Measurements from ENCODE around the gene RUVBL1. TPM values are rescaled to one million over a fixed set of nuclear protein-coding genes. Genes with fewer than 3 reads are reported as not detected.

The RUVBL1 gene
- total and polyA plus RNA-seq, 4 donors, result 13.3 to 23.1 (median 13.9) TPM

DNA sequence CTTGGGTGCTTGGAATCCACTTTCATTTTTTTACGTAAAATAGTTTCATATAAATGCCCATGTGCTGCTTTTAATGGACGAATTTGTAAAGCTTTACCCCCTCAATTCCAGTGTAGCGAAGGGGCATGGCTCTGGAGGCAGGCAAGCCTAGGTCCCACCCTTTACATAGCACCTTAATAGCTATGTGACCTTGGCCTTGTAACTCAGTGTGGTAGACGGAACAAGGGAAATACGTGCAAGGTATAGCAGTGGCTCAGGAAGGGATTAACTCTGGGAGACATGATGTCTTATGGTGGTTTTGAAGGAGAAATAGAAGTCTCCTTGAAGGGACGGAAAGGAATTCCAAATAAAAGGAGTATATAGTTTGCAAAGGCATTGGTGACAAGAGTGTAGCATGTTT, 70.0 kb downstream of the RUVBL1 start:
- Histone ChIP-seq H3K27ac (ENCODE audit: low read depth in 1 of 2, low read length in 2 of 2) (peak overlapping the region; percentile 89 to 92), H3K4me1 (ENCODE audit: control insufficient read depth in 4 of 4, insufficient read depth in 4 of 4, low read length in 3 of 4) (peaks cover 5 to 40% (median 32%) of the 10 kb centered on the region in 4 donors), H3K36me3 (ENCODE audit: control insufficient read depth in 4 of 4, insufficient read depth in 3 of 4, low read depth in 1 of 4, low read length in 3 of 4) (peaks cover 4 to 33% (median 28%) of the 10 kb centered on the region in 4 donors), H3K4me3 (ENCODE audit: low read depth in 1 of 3, low read length in 3 of 3) (peak overlapping the region; percentile 85 to 99 (median 97)), H3K27me3 (ENCODE audit: control insufficient read depth in 4 of 4, insufficient read depth in 4 of 4, low read length in 3 of 4) (no peaks in the 10 kb centered on the region), H3K9ac (ENCODE audit: low read depth in 1 of 2, low read length in 2 of 2) (peak overlapping the region; percentile 85 to 95), H3K9me3 (ENCODE audit: control insufficient read depth in 4 of 4, low read length in 3 of 4) (no peaks in the 10 kb centered on the region)
- 57% methylated on average over 6 of the region's 6 CpGs for WGBS
- no peak for DNase-seq (ENCODE audit: low spot score)
- no peak for TF ChIP-seq TAF1 (conservative IDR thresholded peaks at IDR 0.05)
- TF ChIP-seq HNF4A (conservative IDR thresholded peaks at IDR 0.05), result no peak
- no peak for TF ChIP-seq RXRA (IDR thresholded peaks at IDR 0.05)
- TF ChIP-seq, protein P1, sequence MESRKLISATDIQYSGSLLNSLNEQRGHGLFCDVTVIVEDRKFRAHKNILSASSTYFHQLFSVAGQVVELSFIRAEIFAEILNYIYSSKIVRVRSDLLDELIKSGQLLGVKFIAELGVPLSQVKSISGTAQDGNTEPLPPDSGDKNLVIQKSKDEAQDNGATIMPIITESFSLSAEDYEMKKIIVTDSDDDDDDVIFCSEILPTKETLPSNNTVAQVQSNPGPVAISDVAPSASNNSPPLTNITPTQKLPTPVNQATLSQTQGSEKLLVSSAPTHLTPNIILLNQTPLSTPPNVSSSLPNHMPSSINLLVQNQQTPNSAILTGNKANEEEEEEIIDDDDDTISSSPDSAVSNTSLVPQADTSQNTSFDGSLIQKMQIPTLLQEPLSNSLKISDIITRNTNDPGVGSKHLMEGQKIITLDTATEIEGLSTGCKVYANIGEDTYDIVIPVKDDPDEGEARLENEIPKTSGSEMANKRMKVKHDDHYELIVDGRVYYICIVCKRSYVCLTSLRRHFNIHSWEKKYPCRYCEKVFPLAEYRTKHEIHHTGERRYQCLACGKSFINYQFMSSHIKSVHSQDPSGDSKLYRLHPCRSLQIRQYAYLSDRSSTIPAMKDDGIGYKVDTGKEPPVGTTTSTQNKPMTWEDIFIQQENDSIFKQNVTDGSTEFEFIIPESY (IDR thresholded peaks at IDR 0.05), result no peak
- TF ChIP-seq YY1 (IDR thresholded peaks at IDR 0.05), result no peak
- TF ChIP-seq FOXA2 (IDR thresholded peaks at IDR 0.05), result no peak
- TF ChIP-seq, protein P2, sequence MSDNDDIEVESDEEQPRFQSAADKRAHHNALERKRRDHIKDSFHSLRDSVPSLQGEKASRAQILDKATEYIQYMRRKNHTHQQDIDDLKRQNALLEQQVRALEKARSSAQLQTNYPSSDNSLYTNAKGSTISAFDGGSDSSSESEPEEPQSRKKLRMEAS (IDR thresholded peaks at IDR 0.05), result no peak
- TF ChIP-seq, protein P3, sequence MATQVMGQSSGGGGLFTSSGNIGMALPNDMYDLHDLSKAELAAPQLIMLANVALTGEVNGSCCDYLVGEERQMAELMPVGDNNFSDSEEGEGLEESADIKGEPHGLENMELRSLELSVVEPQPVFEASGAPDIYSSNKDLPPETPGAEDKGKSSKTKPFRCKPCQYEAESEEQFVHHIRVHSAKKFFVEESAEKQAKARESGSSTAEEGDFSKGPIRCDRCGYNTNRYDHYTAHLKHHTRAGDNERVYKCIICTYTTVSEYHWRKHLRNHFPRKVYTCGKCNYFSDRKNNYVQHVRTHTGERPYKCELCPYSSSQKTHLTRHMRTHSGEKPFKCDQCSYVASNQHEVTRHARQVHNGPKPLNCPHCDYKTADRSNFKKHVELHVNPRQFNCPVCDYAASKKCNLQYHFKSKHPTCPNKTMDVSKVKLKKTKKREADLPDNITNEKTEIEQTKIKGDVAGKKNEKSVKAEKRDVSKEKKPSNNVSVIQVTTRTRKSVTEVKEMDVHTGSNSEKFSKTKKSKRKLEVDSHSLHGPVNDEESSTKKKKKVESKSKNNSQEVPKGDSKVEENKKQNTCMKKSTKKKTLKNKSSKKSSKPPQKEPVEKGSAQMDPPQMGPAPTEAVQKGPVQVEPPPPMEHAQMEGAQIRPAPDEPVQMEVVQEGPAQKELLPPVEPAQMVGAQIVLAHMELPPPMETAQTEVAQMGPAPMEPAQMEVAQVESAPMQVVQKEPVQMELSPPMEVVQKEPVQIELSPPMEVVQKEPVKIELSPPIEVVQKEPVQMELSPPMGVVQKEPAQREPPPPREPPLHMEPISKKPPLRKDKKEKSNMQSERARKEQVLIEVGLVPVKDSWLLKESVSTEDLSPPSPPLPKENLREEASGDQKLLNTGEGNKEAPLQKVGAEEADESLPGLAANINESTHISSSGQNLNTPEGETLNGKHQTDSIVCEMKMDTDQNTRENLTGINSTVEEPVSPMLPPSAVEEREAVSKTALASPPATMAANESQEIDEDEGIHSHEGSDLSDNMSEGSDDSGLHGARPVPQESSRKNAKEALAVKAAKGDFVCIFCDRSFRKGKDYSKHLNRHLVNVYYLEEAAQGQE (IDR thresholded peaks at IDR 0.05), result no peak
- TF ChIP-seq GABPA (IDR thresholded peaks at IDR 0.05 in 1 of 2, conservative IDR thresholded peaks at IDR 0.05 in 1 of 2), result no peak
- no peak for TF ChIP-seq EGR1 (IDR thresholded peaks at IDR 0.05; ENCODE audit: low read depth in 2 of 2)
- no peak for TF ChIP-seq HNF4G (IDR thresholded peaks at IDR 0.05)

DNA sequence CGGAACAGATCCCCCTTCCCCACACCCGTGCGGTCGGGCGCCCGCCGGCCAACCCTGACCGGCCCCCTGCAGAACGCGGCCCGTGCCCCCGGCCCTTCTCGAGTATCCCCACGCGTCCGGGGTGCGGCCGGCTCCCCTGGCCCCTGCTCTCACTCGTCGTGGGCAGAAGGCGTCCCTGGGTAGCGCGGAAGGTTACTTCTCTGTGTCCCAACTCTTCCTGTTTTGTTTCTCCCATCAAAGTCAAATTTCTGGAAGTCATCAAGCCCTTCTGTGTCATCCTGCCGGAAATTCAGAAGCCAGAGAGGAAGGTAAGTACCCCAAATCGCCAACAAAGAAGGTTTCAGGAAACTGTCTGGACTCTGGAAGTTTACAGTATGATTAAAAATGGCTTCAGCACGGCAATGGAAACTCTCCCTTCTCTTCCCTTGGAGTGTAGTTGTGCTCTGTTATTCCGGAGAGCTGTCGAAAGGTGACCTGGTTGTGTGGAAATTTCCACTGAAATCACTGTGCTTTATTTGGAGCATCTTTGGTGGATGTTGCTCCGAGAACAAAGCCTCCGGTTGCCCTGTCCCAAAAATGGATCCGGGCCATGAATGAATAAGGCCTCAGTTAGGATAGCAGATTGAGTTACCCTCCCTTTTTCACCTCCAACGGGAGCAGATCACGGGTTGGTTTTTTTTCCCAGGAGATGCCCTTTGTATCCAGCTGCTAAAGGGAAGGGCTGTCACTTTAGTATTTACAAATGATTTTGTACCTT, 70.8 kb downstream of the RUVBL1 start:
- peak overlapping the region; percentile 89 to 92 for H3K27ac ChIP-seq (ENCODE audit: low read depth in 1 of 2, low read length in 2 of 2)
- TF ChIP-seq YY1 (IDR thresholded peaks at IDR 0.05), result peak; percentile 84
- TF ChIP-seq, protein P3 (IDR thresholded peaks at IDR 0.05), result no peak
- TF ChIP-seq HNF4G (IDR thresholded peaks at IDR 0.05), result peak; percentile 41
- TF ChIP-seq, protein P2 (IDR thresholded peaks at IDR 0.05), result peak; percentile 47
- TF ChIP-seq HNF4A (conservative IDR thresholded peaks at IDR 0.05), result peak; percentile 70 to 78
- TF ChIP-seq, protein P1 (IDR thresholded peaks at IDR 0.05), result peak; percentile 44
- TF ChIP-seq, protein P4, sequence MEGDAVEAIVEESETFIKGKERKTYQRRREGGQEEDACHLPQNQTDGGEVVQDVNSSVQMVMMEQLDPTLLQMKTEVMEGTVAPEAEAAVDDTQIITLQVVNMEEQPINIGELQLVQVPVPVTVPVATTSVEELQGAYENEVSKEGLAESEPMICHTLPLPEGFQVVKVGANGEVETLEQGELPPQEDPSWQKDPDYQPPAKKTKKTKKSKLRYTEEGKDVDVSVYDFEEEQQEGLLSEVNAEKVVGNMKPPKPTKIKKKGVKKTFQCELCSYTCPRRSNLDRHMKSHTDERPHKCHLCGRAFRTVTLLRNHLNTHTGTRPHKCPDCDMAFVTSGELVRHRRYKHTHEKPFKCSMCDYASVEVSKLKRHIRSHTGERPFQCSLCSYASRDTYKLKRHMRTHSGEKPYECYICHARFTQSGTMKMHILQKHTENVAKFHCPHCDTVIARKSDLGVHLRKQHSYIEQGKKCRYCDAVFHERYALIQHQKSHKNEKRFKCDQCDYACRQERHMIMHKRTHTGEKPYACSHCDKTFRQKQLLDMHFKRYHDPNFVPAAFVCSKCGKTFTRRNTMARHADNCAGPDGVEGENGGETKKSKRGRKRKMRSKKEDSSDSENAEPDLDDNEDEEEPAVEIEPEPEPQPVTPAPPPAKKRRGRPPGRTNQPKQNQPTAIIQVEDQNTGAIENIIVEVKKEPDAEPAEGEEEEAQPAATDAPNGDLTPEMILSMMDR (IDR thresholded peaks at IDR 0.05; ENCODE audit: low read depth, low read length, missing input control), result no peak
- TF ChIP-seq TAF1 (conservative IDR thresholded peaks at IDR 0.05), result no peak
- peak; percentile 27 to 30 for TF ChIP-seq RAD21 (IDR thresholded peaks at IDR 0.05)
- peak; percentile 33 for TF ChIP-seq SP1 (IDR thresholded peaks at IDR 0.05)
- TF ChIP-seq RXRA (IDR thresholded peaks at IDR 0.05), result peak in 1 of 2 donors; percentile 22
- peak in 1 of 2 donors; percentile 44 for TF ChIP-seq GABPA (IDR thresholded peaks at IDR 0.05 in 1 of 2, conservative IDR thresholded peaks at IDR 0.05 in 1 of 2)
- H3K9me3 ChIP-seq (ENCODE audit: control insufficient read depth in 4 of 4, low read length in 3 of 4), result no peaks in the 10 kb centered on the region
- no peaks in the 10 kb centered on the region for H3K27me3 ChIP-seq (ENCODE audit: control insufficient read depth in 4 of 4, insufficient read depth in 4 of 4, low read length in 3 of 4)
- peak overlapping the region; percentile 85 to 99 (median 97) for H3K4me3 ChIP-seq (ENCODE audit: low read depth in 1 of 3, low read length in 3 of 3)
- H3K9ac ChIP-seq (ENCODE audit: low read depth in 1 of 2, low read length in 2 of 2), result peak overlapping the region; percentile 85 to 95
- H3K4me1 ChIP-seq (ENCODE audit: control insufficient read depth in 4 of 4, insufficient read depth in 4 of 4, low read length in 3 of 4), result peaks cover 5 to 40% (median 32%) of the 10 kb centered on the region in 4 donors
- H3K36me3 ChIP-seq (ENCODE audit: control insufficient read depth in 4 of 4, insufficient read depth in 3 of 4, low read depth in 1 of 4, low read length in 3 of 4), result peaks cover 1 to 27% (median 25%) of the 10 kb centered on the region in 4 donors
- no peak for DNase-seq (ENCODE audit: low spot score)
- WGBS, result under 1% methylated on average over 33 of the region's 33 CpGs

Data from liver (tissue), 9 donors.